Mammary epithelial cell (primary cell): ENCODE results near the gene TRIOBP.

Source experiments
- EZH2 ChIP-seq: IDR thresholded peaks from 2 replicates; pipeline ENCODE4 v1.6.1; 2012; ENCODE audit warnings: low read length, inconsistent platforms, borderline replicate concordance
- TF ChIP-seq, protein P1 (sequence below), 2 donors: IDR thresholded peaks in 1 of 2; conservative IDR thresholded peaks in 1 of 2; 2 replicates each; pipeline ENCODE4 v1.5.1; 2011 to 2012; ENCODE audit warnings: inconsistent platforms in 2 of 2, low read length in 2 of 2, mild to moderate bottlenecking in 2 of 2, control low read depth in 1 of 2, low read depth in 1 of 2; ENCODE audit not compliant: insufficient read depth in 1 of 2; ENCODE audit errors: extremely low read depth in 1 of 2

DNA sequence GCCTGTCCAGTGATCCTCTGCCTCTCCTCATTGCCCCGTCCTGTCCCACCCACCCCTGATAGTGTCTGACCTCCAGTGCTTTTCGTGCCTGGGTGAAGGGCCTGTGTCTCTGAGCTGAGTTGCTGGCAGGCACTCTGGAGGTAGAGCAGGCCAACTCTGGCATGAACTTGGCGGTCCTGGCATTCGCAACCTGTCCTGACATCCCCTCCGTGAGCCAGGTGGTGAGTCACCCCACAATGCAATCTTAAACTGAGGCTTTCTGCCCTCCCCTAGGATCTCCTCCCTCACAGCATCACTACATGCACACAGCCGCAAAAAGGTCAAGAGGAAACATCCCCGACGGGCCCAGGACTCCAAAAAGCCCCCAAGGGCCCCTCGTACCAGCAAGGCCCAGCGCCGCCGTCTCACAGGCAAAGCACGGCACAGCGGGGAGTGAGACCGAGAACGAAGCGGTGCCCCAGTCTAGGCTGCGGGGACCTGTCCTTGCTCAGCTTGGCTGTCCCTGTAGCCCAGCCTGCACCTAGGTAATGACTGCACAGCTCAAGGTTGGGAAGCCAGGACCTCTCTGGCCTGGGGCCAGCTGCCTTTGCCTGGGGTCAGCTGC lies 5.8 kb upstream of the TRIOBP start:
- TF ChIP-seq, protein P1, sequence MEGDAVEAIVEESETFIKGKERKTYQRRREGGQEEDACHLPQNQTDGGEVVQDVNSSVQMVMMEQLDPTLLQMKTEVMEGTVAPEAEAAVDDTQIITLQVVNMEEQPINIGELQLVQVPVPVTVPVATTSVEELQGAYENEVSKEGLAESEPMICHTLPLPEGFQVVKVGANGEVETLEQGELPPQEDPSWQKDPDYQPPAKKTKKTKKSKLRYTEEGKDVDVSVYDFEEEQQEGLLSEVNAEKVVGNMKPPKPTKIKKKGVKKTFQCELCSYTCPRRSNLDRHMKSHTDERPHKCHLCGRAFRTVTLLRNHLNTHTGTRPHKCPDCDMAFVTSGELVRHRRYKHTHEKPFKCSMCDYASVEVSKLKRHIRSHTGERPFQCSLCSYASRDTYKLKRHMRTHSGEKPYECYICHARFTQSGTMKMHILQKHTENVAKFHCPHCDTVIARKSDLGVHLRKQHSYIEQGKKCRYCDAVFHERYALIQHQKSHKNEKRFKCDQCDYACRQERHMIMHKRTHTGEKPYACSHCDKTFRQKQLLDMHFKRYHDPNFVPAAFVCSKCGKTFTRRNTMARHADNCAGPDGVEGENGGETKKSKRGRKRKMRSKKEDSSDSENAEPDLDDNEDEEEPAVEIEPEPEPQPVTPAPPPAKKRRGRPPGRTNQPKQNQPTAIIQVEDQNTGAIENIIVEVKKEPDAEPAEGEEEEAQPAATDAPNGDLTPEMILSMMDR (conservative IDR thresholded peaks at IDR 0.05 in 1 of 2, IDR thresholded peaks at IDR 0.05 in 1 of 2; ENCODE audit: extremely low read depth in 1 of 2, insufficient read depth in 1 of 2, low read depth in 1 of 2, low read length in 2 of 2), result no peak
- no peak for TF ChIP-seq EZH2
